Measurements from ENCODE around the gene HTRA1. TPM values are rescaled to one million over a fixed set of nuclear protein-coding genes. Genes with fewer than 3 reads are reported as not detected.

HTRA1 gene
- total RNA-seq, 1 donor from 2014 or later = 94.2 TPM

DNA sequence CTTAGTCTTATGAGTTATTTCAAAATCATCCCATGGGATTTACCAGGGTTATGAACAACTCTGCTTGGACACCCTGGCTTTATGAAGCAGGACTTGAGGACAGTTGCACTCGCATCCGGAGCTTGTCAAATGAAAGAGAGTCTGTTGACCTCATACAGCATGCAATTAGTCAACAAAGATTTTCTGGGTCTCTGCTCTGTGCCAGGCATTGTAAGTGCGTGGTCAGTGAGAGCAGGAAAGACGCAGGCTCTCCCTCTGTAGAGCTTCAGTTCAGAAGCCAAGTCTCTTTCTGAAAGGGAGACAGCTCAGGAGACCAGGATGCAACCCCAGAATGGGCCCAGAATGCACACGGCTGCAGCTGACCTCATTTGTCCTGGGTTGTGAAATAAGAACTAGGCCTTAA lies 53.7 kb downstream of the HTRA1 start:
- no peak for DNase-seq (ENCODE audit: low read depth, low spot score)

GRCh38 chr10:122515588-122516231 lies 54.4 kb downstream of the HTRA1 start:
- DNase-seq (ENCODE audit: low read depth, low spot score) = no peak

- no peak for DNase-seq (ENCODE audit: low read depth, low spot score)
Measured at GRCh38 chr10:122516734-122517133, 55.4 kb downstream of the HTRA1 start.

- DNase-seq (ENCODE audit: low read depth, low spot score) = no peak
Measured at GRCh38 chr10:122519144-122519543, 57.8 kb downstream of the HTRA1 start.

GRCh38 chr10:122519873-122520272 lies 58.5 kb downstream of the HTRA1 start:
- DNase-seq (ENCODE audit: low read depth, low spot score) = no peak

- DNase-seq (ENCODE audit: low read depth, low spot score) = no peak
Measured at GRCh38 chr10:122521011-122521410, 59.7 kb downstream of the HTRA1 start.

- DNase-seq (ENCODE audit: low read depth, low spot score) = no peak
Measured at GRCh38 chr10:122524811-122525210, 63.5 kb downstream of the HTRA1 start.

DNA sequence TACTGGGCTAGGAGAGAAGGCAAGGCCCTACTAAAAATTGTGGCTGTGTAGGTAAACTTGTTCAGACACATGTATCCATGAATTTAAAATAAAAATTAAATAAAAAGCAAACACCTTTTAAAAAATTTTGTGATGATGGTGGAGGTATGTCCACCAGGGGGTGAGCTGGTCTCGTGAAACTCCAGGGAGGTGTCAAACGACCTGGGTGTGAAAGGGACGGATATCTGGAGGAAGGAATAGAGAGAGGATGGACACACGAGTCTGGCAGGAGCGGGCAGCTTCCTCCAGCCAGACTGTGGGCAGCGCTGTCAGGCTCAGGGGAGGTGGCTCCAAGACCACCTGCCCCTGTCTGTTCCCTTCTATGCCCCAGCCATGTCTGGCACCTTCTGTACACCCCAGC lies 64.4 kb downstream of the HTRA1 start:
- no peak for DNase-seq (ENCODE audit: low read depth, low spot score)

- no peak for DNase-seq (ENCODE audit: low read depth, low spot score)
Measured at GRCh38 chr10:122526892-122527291, 65.5 kb downstream of the HTRA1 start.

GRCh38 chr10:122530177-122530576 lies 68.8 kb downstream of the HTRA1 start:
- peak; percentile 79 for DNase-seq (ENCODE audit: low read depth, low spot score)

DNA sequence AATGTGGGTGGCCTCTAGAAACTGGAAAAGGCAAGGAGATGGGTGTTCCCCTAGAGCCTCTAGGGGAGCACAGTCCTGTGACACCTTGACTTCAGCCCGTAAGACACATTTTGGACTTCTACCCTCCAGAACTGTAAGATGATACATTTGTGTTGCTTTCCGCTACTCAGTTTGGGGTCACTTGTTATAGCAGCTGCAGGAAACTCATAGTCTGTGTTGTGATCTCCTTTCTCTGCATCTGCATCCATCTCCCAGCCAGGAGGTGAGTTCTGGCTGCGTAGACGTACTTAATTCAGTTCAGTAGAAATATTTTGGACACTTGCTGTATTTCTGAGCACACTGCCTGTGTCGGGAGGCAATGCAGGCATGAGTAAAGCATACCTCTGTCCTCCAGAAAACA lies 69.9 kb downstream of the HTRA1 start:
- DNase-seq (ENCODE audit: low read depth, low spot score) = no peak

GRCh38 chr10:122531939-122532338 lies 70.6 kb downstream of the HTRA1 start:
- DNase-seq (ENCODE audit: low read depth, low spot score) = no peak

- DNase-seq (ENCODE audit: low read depth, low spot score) = no peak
Measured at GRCh38 chr10:122532601-122533296, 71.4 kb downstream of the HTRA1 start.

GRCh38 chr10:122537545-122537944 lies 76.2 kb downstream of the HTRA1 start:
- DNase-seq (ENCODE audit: low read depth, low spot score) = no peak

GRCh38 chr10:122541541-122542002 lies 80.2 kb downstream of the HTRA1 start:
- DNase-seq (ENCODE audit: low read depth, low spot score) = no peak

DNA sequence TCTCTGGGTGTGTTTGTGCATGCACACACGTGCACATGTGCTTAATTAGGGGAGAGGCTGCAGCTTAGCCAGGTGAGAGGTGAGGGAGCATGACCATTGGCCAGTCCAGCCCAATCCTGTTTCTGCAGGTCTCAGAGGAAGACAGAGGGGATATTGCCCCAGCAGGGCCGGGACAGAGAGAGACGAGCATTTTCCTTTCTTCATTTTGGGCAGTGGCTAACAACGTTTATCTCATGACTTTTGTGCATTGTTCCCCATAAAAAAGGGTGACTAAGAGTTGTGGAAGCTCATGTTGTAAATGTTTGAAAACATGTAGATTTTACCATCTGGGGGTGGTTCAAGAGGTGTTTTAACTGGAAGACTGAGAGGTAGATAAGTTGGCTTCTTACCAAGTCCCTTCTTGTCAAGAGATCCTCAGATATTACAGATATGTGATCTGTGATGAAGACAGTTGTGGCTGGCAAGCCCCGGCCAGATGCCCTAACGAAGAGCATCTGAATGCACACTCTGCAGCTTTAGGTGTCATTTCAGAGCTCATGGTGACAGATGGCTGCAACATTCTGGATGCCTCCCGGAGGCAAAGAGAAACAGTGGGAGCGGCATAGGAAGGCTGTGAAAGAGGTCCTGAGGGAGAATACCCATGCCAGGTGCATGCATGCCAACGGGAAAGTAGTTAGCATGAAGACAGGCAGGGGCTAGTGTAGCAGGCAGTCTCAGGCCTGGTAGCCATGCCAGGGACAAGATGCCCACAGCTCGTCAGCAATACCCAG lies 82.5 kb downstream of the HTRA1 start:
- DNase-seq (ENCODE audit: low read depth, low spot score) = no peak

GRCh38 chr10:122544493-122544892 lies 83.1 kb downstream of the HTRA1 start:
- DNase-seq (ENCODE audit: low read depth, low spot score) = no peak

GRCh38 chr10:122546242-122546641 lies 84.9 kb downstream of the HTRA1 start:
- no peak for DNase-seq (ENCODE audit: low read depth, low spot score)

GRCh38 chr10:122548407-122549085 lies 87.2 kb downstream of the HTRA1 start:
- DNase-seq (ENCODE audit: low read depth, low spot score) = no peak

DNA sequence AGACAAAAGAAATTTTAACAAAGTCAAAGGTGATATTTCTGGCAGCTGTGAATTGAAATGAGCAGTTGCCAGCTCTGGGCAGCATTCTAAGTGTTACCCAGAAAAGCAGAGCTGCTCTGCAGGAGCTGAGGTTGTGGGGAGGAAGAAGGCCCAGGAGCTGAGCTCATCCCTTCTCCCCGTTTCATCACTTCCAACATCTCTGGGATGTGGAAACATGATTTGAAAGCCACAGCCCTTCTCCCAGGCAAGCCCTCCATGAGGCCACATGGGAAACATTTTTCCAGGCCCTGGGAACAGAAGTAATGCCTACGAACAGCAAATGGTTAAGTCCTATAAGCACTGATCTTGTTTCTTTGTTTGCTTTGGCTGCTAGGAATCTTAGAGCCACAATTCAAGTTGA lies 88.3 kb downstream of the HTRA1 start:
- no peak for DNase-seq (ENCODE audit: low read depth, low spot score)

DNA sequence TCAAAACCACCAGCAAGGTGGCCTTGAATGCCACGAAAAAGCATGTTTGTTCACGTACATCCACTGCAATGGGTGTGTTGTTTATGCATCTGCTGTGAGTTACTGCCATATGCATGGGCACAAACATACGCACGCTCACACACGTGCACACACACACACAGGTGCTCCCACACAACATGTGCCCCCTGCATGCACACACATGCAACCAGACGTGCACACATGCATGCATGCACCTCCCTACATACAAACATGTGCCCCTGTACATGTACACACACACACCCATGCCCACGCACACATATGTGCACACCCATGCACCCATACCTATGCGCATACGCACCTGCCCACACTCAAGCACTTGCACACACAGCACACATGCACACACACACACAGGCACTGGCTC lies 89.1 kb downstream of the HTRA1 start:
- DNase-seq (ENCODE audit: low read depth, low spot score) = no peak

DNA sequence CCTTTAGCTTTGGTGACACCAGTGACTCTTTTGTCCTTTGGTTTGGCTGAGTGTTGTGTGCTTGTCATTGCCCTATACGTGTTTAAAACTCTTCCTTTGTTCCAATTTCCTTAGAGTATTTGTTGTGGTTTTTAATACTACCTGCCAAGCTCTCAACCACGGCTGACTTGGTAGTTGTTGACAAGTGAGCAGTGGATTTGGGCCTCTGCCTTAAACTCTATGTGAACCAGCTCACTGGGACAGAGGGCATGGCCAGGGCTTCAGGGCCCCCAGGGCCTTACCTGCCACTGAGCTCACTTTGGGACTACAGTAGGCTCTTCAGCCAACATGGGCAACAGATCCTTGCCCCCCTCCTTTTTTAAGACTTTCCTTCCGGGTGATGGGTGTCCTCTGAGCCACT lies 89.6 kb downstream of the HTRA1 start:
- DNase-seq (ENCODE audit: low read depth, low spot score) = no peak
